Prostate gland (tissue), 2 donors: ENCODE measurements around the gene ITPR1. TPM values are rescaled to one million over a fixed set of nuclear protein-coding genes. Genes with fewer than 3 reads are reported as not detected.

Experiments
- DNase-seq: peaks from one replicate; pipeline ENCODE4 v3.0.0-alpha.2; 2019; ENCODE audit warnings: low spot score
- H3K27ac ChIP-seq, 2 donors: fragments of 200-600 bp; sonication (generic); 2 replicates each; pipeline ENCODE4 v1.5.1; 2017 to 2019
- H3K27me3 ChIP-seq: fragments of 200-600 bp; sonication (generic); replicated peaks from 2 replicates; pipeline ENCODE4 v1.5.1; 2019; ENCODE audit not compliant: insufficient read depth
- H3K36me3 ChIP-seq, 2 donors: fragments of 200-600 bp; sonication (generic); 1 replicate in 1 of 2; 2 replicates in 1 of 2; pipeline versions ENCODE4 v1.5.1 to v1.8.1; 2017 to 2019
- H3K4me1 ChIP-seq: fragments of 200-600 bp; sonication (generic); replicated peaks from 2 replicates; pipeline ENCODE4 v1.5.1; 2019
- H3K4me3 ChIP-seq, 2 donors: fragments of 200-600 bp; sonication (generic); 2 replicates each; pipeline ENCODE4 v1.5.1; 2017 to 2019
- H3K9me3 ChIP-seq: fragments of 200-600 bp; sonication (generic); 2 replicates; pipeline ENCODE4 v1.5.1; 2017
- POLR2A ChIP-seq: fragments of 450-650 bp; IDR thresholded peaks from one replicate; pipeline ENCODE4 v1.6.1; 2016; ENCODE audit warnings: antibody characterized with exemption, mild to moderate bottlenecking
- POLR2AphosphoS5 ChIP-seq: sonication (generic); formaldehyde crosslinking; IDR thresholded peaks from one replicate; pipeline ENCODE4 v1.6.1; 2017; ENCODE audit warnings: antibody characterized with exemption
- WGBS: methylation state at CpG from one replicate; pipeline ENCODE4 v1.1.5; 2018; 5-methylcytosine and 5-hydroxymethylcytosine counted together
- intact Hi-C: fragments of 100-400 bp; cut with DNase I; formaldehyde crosslinking; loops from one replicate; pipeline ENCODE4 v1.14.2; 2022
- total RNA-seq, 2 donors: library from RNA; depleted of rRNA; stranded (reverse); fragments of >200 nt; gene quantifications; one replicate each; pipeline ENCODE4 v1.1.0, GENCODE V29; 2016
- TF ChIP-seq, protein P1 (sequence below), 4 experiments: fragments of 200-600 bp in 2 of 4; fragments of 450-650 bp in 2 of 4; sonication (generic) in 2 of 4; IDR thresholded peaks; 1 replicate in 3 of 4; 2 replicates in 1 of 4; pipeline ENCODE4 v1.5.1; 2016 to 2019; ENCODE audit warnings: antibody characterized with exemption in 4 of 4, mild to moderate bottlenecking in 2 of 4, moderate library complexity in 2 of 4

Gene ITPR1
- total RNA-seq, 2 donors from 2014 or later = 80.0 to 126 TPM

DNA sequence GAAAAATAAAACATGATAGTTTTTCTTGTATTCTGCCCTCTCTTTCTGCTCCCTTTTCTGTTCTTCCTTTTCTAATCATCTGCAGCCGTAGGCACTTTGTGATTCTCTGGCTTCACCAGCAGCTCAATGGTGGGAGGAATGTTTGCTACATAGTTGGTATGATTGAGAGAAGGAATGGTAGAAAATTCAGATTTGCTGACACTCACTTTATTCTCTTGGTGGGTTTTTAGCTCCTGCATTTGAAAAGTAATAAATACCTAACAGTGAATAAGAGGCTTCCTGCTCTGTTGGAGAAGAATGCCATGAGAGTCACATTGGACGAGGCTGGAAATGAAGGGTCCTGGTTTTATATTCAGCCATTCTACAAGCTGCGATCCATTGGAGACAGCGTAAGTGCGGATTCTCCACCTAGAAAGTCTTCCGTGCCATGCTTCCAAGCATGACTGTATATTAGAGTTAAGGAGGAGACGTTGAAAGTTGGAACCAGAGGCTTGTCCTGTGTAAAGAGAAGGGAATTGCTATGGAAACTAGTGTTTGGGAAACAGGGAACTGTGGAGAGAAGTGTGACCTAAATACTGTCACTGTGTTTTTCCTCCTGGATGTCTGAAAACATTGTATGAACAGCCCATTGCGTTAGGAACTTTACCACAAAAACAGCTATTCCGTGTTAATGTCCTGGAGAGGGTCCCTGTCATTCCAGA is 148.9 kb downstream of the ITPR1 start:
- 90% methylated on average over 9 of the region's 9 CpGs for WGBS
- TF ChIP-seq POLR2A = no peak
- TF ChIP-seq, protein P1, sequence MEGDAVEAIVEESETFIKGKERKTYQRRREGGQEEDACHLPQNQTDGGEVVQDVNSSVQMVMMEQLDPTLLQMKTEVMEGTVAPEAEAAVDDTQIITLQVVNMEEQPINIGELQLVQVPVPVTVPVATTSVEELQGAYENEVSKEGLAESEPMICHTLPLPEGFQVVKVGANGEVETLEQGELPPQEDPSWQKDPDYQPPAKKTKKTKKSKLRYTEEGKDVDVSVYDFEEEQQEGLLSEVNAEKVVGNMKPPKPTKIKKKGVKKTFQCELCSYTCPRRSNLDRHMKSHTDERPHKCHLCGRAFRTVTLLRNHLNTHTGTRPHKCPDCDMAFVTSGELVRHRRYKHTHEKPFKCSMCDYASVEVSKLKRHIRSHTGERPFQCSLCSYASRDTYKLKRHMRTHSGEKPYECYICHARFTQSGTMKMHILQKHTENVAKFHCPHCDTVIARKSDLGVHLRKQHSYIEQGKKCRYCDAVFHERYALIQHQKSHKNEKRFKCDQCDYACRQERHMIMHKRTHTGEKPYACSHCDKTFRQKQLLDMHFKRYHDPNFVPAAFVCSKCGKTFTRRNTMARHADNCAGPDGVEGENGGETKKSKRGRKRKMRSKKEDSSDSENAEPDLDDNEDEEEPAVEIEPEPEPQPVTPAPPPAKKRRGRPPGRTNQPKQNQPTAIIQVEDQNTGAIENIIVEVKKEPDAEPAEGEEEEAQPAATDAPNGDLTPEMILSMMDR (IDR thresholded peaks at IDR 0.05) = no peak
- TF ChIP-seq POLR2AphosphoS5 = no peak
- Histone ChIP-seq H3K27me3 (no peaks in the 10 kb centered on the region), H3K36me3 (no peaks in the 10 kb centered on the region), H3K27ac (no peak overlapping the region), H3K4me3 (no peak overlapping the region), H3K9me3 (no peaks in the 10 kb centered on the region), H3K4me1 (no peaks in the 10 kb centered on the region)
- no peak for DNase-seq
- intact Hi-C loops = no loop called here

DNA sequence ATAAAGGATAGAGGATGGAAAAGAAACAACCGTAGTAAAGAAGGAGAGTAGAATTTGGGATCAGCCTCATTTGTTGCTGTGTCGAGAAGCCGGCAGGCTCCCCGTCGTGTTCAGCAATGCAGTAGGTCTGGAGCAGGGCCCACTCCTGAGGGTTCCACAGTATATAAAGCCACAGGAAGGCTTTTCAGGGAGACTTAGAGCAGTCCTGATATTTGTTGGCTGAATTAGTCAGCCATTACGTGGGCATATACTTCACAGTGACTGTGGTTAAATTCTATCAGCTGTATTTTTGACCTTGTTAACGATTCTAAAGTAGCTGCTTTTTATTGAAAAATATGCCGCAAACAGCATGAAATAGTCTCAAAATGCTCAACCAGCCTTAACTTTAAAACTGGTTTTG is 149.5 kb downstream of the ITPR1 start:
- Histone ChIP-seq H3K9me3 (no peaks in the 10 kb centered on the region), H3K4me3 (no peak overlapping the region), H3K27ac (no peak overlapping the region), H3K36me3 (no peaks in the 10 kb centered on the region), H3K4me1 (no peaks in the 10 kb centered on the region), H3K27me3 (no peaks in the 10 kb centered on the region)
- TF ChIP-seq POLR2AphosphoS5 (no peak), POLR2A (no peak)
- TF ChIP-seq, protein P1 (IDR thresholded peaks at IDR 0.05) = no peak
- WGBS = 83% methylated on average over 8 of the region's 8 CpGs
- intact Hi-C loops = no loop called here
- DNase-seq = no peak

DNA sequence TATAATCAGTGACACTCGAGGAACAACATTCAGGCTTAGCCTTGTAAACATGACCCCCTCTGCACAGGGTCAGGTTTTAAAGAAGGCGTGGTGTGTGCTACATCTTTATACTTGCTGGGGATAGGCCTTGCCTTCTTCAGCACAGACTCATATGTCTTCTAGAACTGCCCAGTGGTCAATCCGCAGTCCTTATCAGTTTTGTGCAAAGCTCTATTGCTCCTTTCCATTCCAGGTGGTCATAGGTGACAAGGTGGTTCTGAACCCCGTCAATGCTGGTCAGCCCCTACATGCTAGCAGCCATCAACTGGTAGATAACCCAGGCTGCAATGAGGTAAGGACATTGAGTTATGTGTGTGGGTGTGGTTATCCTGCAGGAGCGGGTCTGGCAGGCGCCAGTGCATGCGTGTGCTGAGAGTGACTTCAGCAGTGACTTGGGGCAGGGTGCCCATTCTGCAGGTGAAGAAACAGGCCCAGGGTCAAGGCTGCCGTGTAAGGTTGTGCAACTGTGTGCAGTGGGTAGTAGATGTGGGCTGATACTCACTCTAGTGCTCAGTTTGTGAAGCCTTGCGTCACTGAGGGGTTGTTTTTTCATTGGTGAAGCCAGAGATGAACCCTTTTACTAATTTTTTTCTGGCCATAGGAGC is 150.9 kb downstream of the ITPR1 start:
- H3K4me3 ChIP-seq = no peak overlapping the region
- H3K9me3 ChIP-seq = no peaks in the 10 kb centered on the region
- no peaks in the 10 kb centered on the region for H3K4me1 ChIP-seq
- no peaks in the 10 kb centered on the region for H3K36me3 ChIP-seq
- no peak for DNase-seq
- intact Hi-C loops = no loop called here
- TF ChIP-seq, protein P1 (IDR thresholded peaks at IDR 0.05) = no peak
- no peak for TF ChIP-seq POLR2AphosphoS5
- TF ChIP-seq POLR2A = no peak
- no peak overlapping the region for H3K27ac ChIP-seq
- WGBS = 88% methylated on average over 9 of the region's 9 CpGs
- H3K27me3 ChIP-seq = no peaks in the 10 kb centered on the region

DNA sequence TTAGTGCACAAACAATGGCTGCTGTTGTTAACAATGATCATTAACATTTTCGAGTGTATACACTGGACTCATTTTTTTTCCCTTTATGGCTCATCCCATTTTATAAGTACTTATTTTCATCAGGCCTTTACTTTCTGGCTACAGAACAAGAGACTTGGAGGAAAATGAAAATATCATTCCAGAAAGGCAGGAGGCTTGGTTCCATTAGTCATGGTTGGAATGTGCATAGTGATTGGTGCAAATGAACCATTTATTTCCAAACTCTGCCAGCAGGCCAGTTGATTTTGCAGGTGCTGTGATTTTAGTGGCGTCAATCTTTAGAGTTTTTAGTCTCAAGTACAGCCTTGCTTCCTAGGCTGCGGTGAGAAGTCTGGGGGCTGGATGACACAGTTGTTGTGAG is 151.8 kb downstream of the ITPR1 start:
- no peak for DNase-seq
- TF ChIP-seq POLR2AphosphoS5 = no peak
- no peak for TF ChIP-seq POLR2A
- TF ChIP-seq, protein P1 (IDR thresholded peaks at IDR 0.05) = no peak
- no peaks in the 10 kb centered on the region for H3K27me3 ChIP-seq
- no peaks in the 10 kb centered on the region for H3K36me3 ChIP-seq
- intact Hi-C loops = no loop called here
- no peaks in the 10 kb centered on the region for H3K9me3 ChIP-seq
- H3K4me3 ChIP-seq = no peak overlapping the region
- WGBS = 80% methylated on average over 3 of the region's 3 CpGs
- H3K27ac ChIP-seq = no peak overlapping the region
- H3K4me1 ChIP-seq = no peaks in the 10 kb centered on the region

DNA sequence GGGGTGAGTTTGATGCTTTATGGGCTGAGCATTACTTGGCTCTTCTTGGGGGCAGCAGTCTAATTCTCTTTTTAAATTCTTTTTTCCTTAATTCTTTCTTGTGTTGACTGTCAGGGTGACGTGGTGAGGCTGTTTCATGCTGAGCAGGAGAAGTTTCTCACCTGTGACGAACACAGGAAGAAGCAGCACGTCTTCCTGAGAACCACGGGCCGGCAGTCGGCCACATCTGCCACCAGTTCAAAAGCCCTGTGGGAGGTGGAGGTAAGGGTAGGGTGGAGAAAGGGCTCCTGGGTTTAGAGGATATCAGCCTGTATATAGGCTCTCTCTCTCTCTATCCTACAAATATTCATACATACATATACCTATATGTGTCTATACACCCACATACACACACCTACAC is 152.3 kb downstream of the ITPR1 start:
- 85% methylated on average over 6 of the region's 6 CpGs for WGBS
- no peak overlapping the region for H3K27ac ChIP-seq
- DNase-seq = no peak
- intact Hi-C loops = no loop called here
- H3K4me1 ChIP-seq = no peaks in the 10 kb centered on the region
- H3K4me3 ChIP-seq = no peak overlapping the region
- no peaks in the 10 kb centered on the region for H3K36me3 ChIP-seq
- no peak for TF ChIP-seq POLR2AphosphoS5
- no peak for TF ChIP-seq POLR2A
- TF ChIP-seq, protein P1 (IDR thresholded peaks at IDR 0.05) = no peak
- H3K27me3 ChIP-seq = no peaks in the 10 kb centered on the region
- H3K9me3 ChIP-seq = no peaks in the 10 kb centered on the region
